ENCODE measurements around the gene SYT3.

DNA sequence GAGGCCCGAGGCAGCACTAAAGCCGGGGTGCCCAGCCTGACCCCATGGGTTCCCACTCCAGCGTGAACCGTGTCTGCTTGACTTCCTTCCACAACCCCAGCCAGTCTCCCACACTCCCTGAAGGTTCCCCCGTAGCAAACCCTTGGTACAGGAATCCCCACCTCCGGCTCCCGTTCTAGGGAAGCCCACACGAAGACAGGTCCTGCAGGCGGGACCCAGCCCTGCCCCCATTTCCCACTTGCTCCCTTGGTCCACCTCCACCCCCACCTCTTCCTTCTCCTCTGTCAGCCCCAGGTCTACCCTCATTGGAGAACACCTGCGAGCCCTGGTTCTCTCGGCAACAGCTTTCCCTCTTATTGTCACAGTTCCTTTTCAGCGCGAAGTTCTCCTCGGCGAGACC, 33.4 kb upstream of the SYT3 start:
- TF ChIP-seq POLR2A (IDR thresholded peaks at IDR 0.05), result no peak
- TF ChIP-seq POLR2AphosphoS5 (IDR thresholded peaks at IDR 0.05), result no peak
